Upper lobe of right lung (tissue), 1 donor: ENCODE results near the gene NR4A3. TPM values are rescaled to one million over a fixed set of nuclear protein-coding genes. Genes with fewer than 3 reads are reported as not detected.

Experiments
- ATAC-seq: fragments of 200-7000 bp; cut with Tn5 transposase; one replicate; pipeline ENCODE4 v1.9.1; 2020; ENCODE audit warnings: mild to moderate bottlenecking, moderate library complexity
- DNase-seq: peaks from one replicate; pipeline ENCODE4 v3.0.0-alpha.2; 2020
- H3K27ac ChIP-seq: fragments of 200-600 bp; one replicate; pipeline ENCODE4 v1.8.0; 2022
- H3K27me3 ChIP-seq: fragments of 200-600 bp; one replicate; pipeline ENCODE4 v1.8.0; 2022; ENCODE audit warnings: mild to moderate bottlenecking
- H3K36me3 ChIP-seq: fragments of 200-600 bp; one replicate; pipeline ENCODE4 v1.8.0; 2022
- H3K4me1 ChIP-seq: fragments of 200-600 bp; one replicate; pipeline ENCODE4 v1.8.0; 2022
- H3K4me3 ChIP-seq: fragments of 200-600 bp; one replicate; pipeline ENCODE4 v1.8.0; 2022; ENCODE audit warnings: mild to moderate bottlenecking
- H3K9me3 ChIP-seq: fragments of 200-600 bp; one replicate; pipeline ENCODE4 v1.8.0; 2022
- CTCF ChIP-seq: fragments of 200-600 bp; IDR thresholded peaks from one replicate; pipeline ENCODE4 v1.8.0; 2022; ENCODE audit warnings: antibody characterized with exemption
- intact Hi-C: fragments of 100-400 bp; cut with DNase I; formaldehyde crosslinking; loops from one replicate; pipeline ENCODE4 v1.11.0; 2022
- total RNA-seq: library from RNA; stranded (reverse); fragmentation: NEBNext Ultra II Directional; extraction: Animal tissue kit (Norgen Biotek cat#: 25700); gene quantifications from one replicate; pipeline ENCODE4 v1.2.1, GENCODE V29; 2021
- donor health status: DM: no; HTN: yes; CAD: no; lungs with severe emphysema.

The NR4A3 gene
- total RNA-seq, 1 donor from 2014 or later, result 3.8 TPM

DNA sequence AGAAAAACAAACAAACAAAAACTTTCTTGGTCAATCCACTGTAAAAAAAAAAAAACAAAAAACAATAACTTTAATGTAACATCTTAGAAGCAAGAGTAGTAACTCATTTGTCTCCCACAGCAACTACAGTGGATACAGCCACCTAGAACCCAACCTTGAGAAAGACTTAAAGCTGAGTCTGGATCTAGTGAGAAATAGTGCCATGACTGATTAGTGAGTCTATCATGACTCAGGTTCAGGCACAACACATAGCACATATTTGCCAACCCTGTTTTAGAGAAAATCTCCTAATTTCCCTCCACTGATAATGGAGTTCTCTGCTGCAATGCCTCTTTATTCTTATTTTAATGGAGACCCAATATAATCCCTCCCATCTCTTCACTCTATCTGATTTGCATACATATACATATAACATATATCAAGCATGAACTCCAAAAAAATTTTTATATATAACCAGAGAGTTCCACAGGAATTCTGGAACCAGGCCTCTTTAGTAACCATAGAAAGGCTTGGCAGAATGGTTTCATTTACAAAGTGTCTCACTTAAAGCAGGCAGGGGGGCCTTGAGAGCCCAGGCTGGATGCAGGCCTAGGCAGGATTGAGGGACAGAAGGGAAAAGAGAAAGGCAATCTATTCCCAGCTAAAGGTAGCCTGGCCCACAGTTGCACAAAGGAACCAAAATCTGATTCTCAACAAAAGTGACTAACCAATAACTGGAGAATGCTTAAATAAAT, 11.9 kb upstream of the NR4A3 start:
- no peak for TF ChIP-seq CTCF
- Histone ChIP-seq H3K36me3 (no peaks in the 10 kb centered on the region), H3K9me3 (no peaks in the 10 kb centered on the region), H3K4me3 (no peak overlapping the region), H3K4me1 (peaks cover 8% of the 10 kb centered on the region), H3K27me3 (no peaks in the 10 kb centered on the region), H3K27ac (no peak overlapping the region)
- intact Hi-C loops, result no loop called here
- no peak for ATAC-seq
- DNase-seq, result no peak

DNA sequence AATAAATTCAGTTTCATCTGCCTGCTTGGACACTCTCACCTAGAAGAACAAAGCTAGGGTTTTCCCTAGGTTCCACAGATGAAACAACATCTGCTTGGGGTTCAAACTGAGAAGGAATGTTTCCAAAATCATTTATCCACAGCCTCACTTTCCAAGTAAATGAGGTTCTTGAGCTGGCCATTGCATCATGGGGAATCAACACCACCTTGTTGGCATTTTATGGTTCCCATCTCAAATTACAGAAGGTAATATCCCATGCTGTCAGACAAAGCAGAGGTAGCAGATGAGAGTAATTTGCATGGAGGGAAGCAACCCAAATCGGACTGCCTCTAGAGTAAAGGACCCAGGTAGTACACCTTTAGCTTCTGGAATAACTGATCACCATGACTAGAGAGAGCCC, 10.5 kb upstream of the NR4A3 start:
- Histone ChIP-seq H3K27ac (no peak overlapping the region), H3K36me3 (no peaks in the 10 kb centered on the region), H3K4me1 (peaks cover 8% of the 10 kb centered on the region), H3K4me3 (no peak overlapping the region), H3K9me3 (no peaks in the 10 kb centered on the region), H3K27me3 (no peaks in the 10 kb centered on the region)
- no peak for TF ChIP-seq CTCF
- ATAC-seq, result no peak
- no peak for DNase-seq
- intact Hi-C loops, result no loop called here

DNA sequence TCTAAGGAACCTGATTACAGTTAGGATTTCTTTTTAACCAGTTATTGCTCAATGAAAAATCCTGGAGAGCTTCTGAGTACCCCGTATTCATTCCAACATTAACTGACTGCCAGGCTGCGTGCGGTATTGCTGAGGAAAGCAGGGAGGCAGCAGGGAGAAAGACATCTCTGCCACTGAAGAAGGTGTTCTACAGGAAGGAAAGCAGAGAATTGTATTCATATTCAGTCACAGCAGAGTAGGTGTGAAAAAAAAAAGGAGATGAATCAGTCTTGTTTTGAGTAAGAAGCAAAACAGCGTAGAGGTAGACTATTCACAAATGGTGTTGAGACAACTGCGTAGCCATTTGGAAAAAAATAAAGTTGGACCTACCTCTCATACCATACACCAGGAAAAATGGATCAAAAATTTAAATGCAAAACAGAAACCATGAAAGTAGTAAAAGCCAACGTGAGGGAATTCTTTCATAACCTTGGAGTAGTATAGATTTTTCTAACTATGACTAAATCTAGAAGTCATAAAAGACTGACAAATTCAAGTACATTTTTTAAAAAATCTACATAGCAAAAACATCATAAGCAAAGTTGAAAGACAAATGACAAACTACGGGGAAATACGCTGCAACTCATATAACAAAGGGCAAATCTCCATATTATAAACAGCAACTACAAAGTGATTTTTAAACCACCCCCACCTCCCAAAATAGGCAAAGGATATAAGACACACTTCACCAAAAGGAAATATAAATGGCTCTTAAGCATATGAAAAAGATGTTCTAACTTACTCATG, 9.9 kb upstream of the NR4A3 start:
- intact Hi-C loops, result no loop called here
- Histone ChIP-seq H3K4me1 (peaks cover 8% of the 10 kb centered on the region), H3K27me3 (no peaks in the 10 kb centered on the region), H3K4me3 (no peak overlapping the region), H3K36me3 (no peaks in the 10 kb centered on the region), H3K9me3 (no peaks in the 10 kb centered on the region), H3K27ac (no peak overlapping the region)
- no peak for TF ChIP-seq CTCF
- ATAC-seq (no peak), DNase-seq (no peak)

DNA sequence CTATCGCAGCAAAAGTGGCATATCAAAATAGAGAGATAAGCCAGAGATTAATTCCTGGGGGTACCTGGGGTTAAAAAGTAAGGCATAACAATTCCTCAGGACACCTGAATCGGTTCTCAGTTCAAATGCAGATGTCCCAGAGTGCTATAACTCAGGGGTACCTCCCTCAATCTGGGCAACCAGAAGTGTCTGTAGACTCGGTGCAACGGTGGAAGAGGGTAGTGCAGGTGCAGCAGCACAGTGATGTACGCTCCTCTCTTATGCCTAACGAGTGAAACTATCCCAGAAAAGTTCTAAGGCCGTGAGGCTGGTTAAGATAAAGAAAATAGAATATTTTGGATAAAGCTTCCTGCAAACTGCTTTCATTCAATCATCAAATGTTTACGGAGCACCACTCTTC, 7.9 kb upstream of the NR4A3 start:
- Histone ChIP-seq H3K27ac (no peak overlapping the region), H3K4me1 (peaks cover 4% of the 10 kb centered on the region), H3K4me3 (no peak overlapping the region), H3K9me3 (no peaks in the 10 kb centered on the region), H3K27me3 (no peaks in the 10 kb centered on the region), H3K36me3 (no peaks in the 10 kb centered on the region)
- intact Hi-C loops, result no loop called here
- no peak for DNase-seq
- no peak for TF ChIP-seq CTCF
- ATAC-seq, result no peak

DNA sequence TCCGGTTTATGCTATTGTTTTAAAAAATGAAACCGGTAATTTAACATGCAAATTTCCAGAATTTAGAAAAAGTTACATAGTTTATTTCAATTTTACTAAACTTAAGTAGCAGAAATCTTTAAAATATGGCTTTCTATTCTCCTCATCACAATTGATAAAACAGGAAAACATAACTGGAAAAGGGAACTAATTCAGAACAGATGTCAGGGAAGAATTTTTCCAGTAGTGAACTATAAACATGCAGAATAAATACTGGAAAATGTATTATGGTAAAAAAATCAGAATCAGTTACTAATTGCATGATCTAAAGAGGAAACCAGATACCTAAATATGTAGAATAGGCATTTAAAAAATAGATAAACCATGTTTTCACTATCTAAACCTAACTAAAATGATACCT, 7.3 kb upstream of the NR4A3 start:
- Histone ChIP-seq H3K27ac (no peak overlapping the region), H3K27me3 (no peaks in the 10 kb centered on the region), H3K9me3 (no peaks in the 10 kb centered on the region), H3K36me3 (no peaks in the 10 kb centered on the region), H3K4me1 (peaks cover 9% of the 10 kb centered on the region), H3K4me3 (no peak overlapping the region)
- DNase-seq (no peak), ATAC-seq (no peak)
- intact Hi-C loops, result no loop called here
- no peak for TF ChIP-seq CTCF
